ENCODE results near the gene IDUA.

Gene IDUA

GRCh38 chr4:956531-957230 is 30.2 kb upstream of the IDUA start:
- no peak for DNase-seq (ENCODE audit: low spot score)

- no peak for DNase-seq (ENCODE audit: low spot score)
These were observed 29.6 kb upstream of the IDUA start for GRCh38 chr4:957231-957580.

GRCh38 chr4:957581-958313 is 29.1 kb upstream of the IDUA start:
- no peak for DNase-seq (ENCODE audit: low spot score)

- no peak for DNase-seq (ENCODE audit: low spot score)
These were observed 28.6 kb upstream of the IDUA start for GRCh38 chr4:958314-958665.

GRCh38 chr4:958696-959337 is 28.0 kb upstream of the IDUA start:
- DNase-seq (ENCODE audit: low spot score), result no peak

- no peak for DNase-seq (ENCODE audit: low spot score)
These were observed 27.3 kb upstream of the IDUA start for GRCh38 chr4:959338-960139.

GRCh38 chr4:960140-960635 is 26.7 kb upstream of the IDUA start:
- DNase-seq (ENCODE audit: low spot score), result no peak

- DNase-seq (ENCODE audit: low spot score), result no peak
These were observed 26.1 kb upstream of the IDUA start for GRCh38 chr4:960636-961350.

GRCh38 chr4:961351-962230 is 25.3 kb upstream of the IDUA start:
- DNase-seq (ENCODE audit: low spot score), result no peak

- DNase-seq (ENCODE audit: low spot score), result no peak
These were observed 24.3 kb upstream of the IDUA start for GRCh38 chr4:962231-963208.

GRCh38 chr4:963276-964225 is 23.3 kb upstream of the IDUA start:
- DNase-seq (ENCODE audit: low spot score), result no peak

- DNase-seq (ENCODE audit: low spot score), result no peak
These were observed 22.4 kb upstream of the IDUA start for GRCh38 chr4:964346-965025.

- no peak for DNase-seq (ENCODE audit: low spot score)
These were observed 21.6 kb upstream of the IDUA start for GRCh38 chr4:965048-965765.

- DNase-seq (ENCODE audit: low spot score), result no peak
These were observed 21.1 kb upstream of the IDUA start for GRCh38 chr4:965766-966134.

- no peak for DNase-seq (ENCODE audit: low spot score)
These were observed 20.4 kb upstream of the IDUA start for GRCh38 chr4:966266-967112.
